HepG2 (cell line): ENCODE results near the gene LDLR. TPM values are rescaled to one million over a fixed set of nuclear protein-coding genes. Genes with fewer than 3 reads are reported as not detected.
A peak's percentile ranks its signal among the peaks of the same experiment; 100 is the strongest.

Experiments used
- HOXD1 ChIP-seq: sonication (generic); formaldehyde crosslinking; IDR thresholded peaks from 2 replicates; pipeline ENCODE4 v1.5.0; 2020; ENCODE audit warnings: missing genetic modification reagents
- KLF12 ChIP-seq: sonication (generic); formaldehyde crosslinking; IDR thresholded peaks from 2 replicates; pipeline ENCODE4 v1.4.0; 2020; ENCODE audit warnings: missing genetic modification reagents, borderline replicate concordance
- MEIS2 ChIP-seq: sonication (generic); formaldehyde crosslinking; IDR thresholded peaks from 2 replicates; pipeline ENCODE4 v1.9.0; 2021; ENCODE audit warnings: mild to moderate bottlenecking, missing genetic modification reagents
- PPARG ChIP-seq: conservative IDR thresholded peaks from 2 replicates; pipeline ENCODE4 v1.6.1; 2016; ENCODE audit warnings: missing biosample characterization, missing genetic modification reagents
- SP1 ChIP-seq, 2 experiments: fragments of 450-650 bp in 1 of 2; sonication (generic) in 1 of 2; formaldehyde crosslinking in 1 of 2; IDR thresholded peaks; 2 replicates each; pipeline versions ENCODE4 v1.4.0 to v1.6.1; 2016 to 2020; ENCODE audit warnings: missing genetic modification reagents in 1 of 2
- SRF ChIP-seq: IDR thresholded peaks from 2 replicates; pipeline ENCODE4 v1.6.1; 2011; ENCODE audit warnings: mild to moderate bottlenecking, low read depth, low read length, moderate library complexity
- ZFP82 ChIP-seq: sonication (generic); formaldehyde crosslinking; IDR thresholded peaks from 2 replicates; pipeline ENCODE4 v1.5.1; 2020; ENCODE audit warnings: mild to moderate bottlenecking, missing genetic modification reagents, borderline replicate concordance
- ZNF12 ChIP-seq: sonication (generic); formaldehyde crosslinking; IDR thresholded peaks from 2 replicates; pipeline ENCODE4 v1.5.0; 2020; ENCODE audit warnings: missing genetic modification reagents
- ZNF24 ChIP-seq: fragments of 450-650 bp; IDR thresholded peaks from 2 replicates; pipeline ENCODE4 v1.6.1; 2017; ENCODE audit warnings: antibody characterized with exemption, mild to moderate bottlenecking
- polyA plus RNA-seq, 8 experiments: library from polyadenylated mRNA; depleted of rRNA in 3 of 8; stranded (reverse) in 7 of 8; unstranded in 1 of 8; fragments of >200 nt; fragmentation: Illumina TruSeq in 4 of 8; extraction: Trizol in 4 of 8; gene quantifications; 2 replicates each; pipeline versions ENCODE4 v1.2.1 to v1.2.3, GENCODE V29; 2011 to 2016; ENCODE audit warnings: low read depth in 4 of 8, missing spikeins in 1 of 8, mixed read lengths in 1 of 8; ENCODE audit not compliant: insufficient read depth in 1 of 8
- total RNA-seq, 5 experiments: library from RNA; depleted of rRNA; stranded (reverse); fragments of >200 nt; fragmentation: Illumina TruSeq; extraction: Trizol; gene quantifications; 2 replicates each; pipeline ENCODE4 v1.2.3, GENCODE V29; 2016; ENCODE audit warnings: low read depth in 1 of 5
- TF ChIP-seq, protein P1 (sequence below): sonication (generic); formaldehyde crosslinking; IDR thresholded peaks from 2 replicates; pipeline ENCODE4 v1.8.0; 2022; ENCODE audit warnings: missing genetic modification reagents, mild to moderate bottlenecking, inconsistent platforms, borderline replicate concordance
- TF ChIP-seq, protein P2 (sequence below), 2 experiments: sonication (generic) in 1 of 2; formaldehyde crosslinking in 1 of 2; IDR thresholded peaks; 2 replicates each; pipeline versions ENCODE4 v1.4.0 to v1.6.1; 2016 to 2020; ENCODE audit warnings: borderline replicate concordance in 1 of 2, low read depth in 1 of 2, mild to moderate bottlenecking in 1 of 2, missing genetic modification reagents in 1 of 2
- TF ChIP-seq, protein P3 (sequence below): sonication (generic); formaldehyde crosslinking; IDR thresholded peaks from 2 replicates; pipeline ENCODE4 v1.8.0; 2022; ENCODE audit warnings: missing genetic modification reagents, mild to moderate bottlenecking, moderate library complexity, borderline replicate concordance
- TF ChIP-seq, protein P4 (sequence below): sonication (generic); formaldehyde crosslinking; IDR thresholded peaks from 2 replicates; pipeline ENCODE4 v1.4.0; 2020; ENCODE audit warnings: missing genetic modification reagents, borderline replicate concordance
- TF ChIP-seq, protein P5 (sequence below): IDR thresholded peaks from 2 replicates; pipeline ENCODE4 v1.6.1; 2016; ENCODE audit warnings: low read depth, borderline replicate concordance

The LDLR gene
- total and polyA plus RNA-seq, 2 of the 13 experiments (the other 11 are each of a cell fraction or from before 2014, with no cell fraction given), result 51.6 to 92.5 TPM

DNA sequence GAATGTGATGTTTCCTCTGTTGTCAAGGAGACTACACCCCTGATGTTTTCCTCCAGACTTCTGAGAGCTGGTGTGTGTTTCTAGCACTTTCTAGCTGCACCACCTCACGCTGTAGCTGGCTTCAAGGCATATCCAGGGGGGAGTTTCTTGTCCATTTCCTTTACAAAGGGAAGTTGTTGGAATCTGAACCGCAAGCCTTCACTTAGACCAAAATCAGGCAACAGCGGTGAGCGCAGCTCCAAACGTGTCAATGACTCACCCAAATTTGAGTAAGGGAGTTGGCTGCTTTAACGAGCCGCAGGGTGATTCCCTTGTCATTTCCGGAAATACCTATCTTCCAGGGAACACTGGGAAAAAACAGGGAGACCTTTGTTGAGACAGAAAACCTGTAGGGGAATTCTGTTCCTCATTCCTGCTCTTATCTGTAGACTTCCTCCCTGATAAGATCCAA is 2.5 kb downstream of the LDLR start (continued):
- TF ChIP-seq ZNF12 (no peak), MEIS2 (CRISPR knock-in tag) (0 out of 2 replicates have a peak, but pooled peaks have one; percentile 35), ZNF24 (0 out of 2 replicates have a peak, but pooled peaks have one; percentile 1), KLF12 (0 out of 2 replicates have a peak, but pooled peaks have one; percentile 47), SP1 (IDR thresholded peaks at IDR 0.05) (no peak), SP1 (CRISPR knock-in tag; IDR thresholded peaks at IDR 0.05) (no peak), SRF (no peak), HOXD1 (CRISPR knock-in tag) (0 out of 2 replicates have a peak, but pooled peaks have one; percentile 54), PPARG (CRISPR knock-in tag) (0 out of 2 replicates have a peak, but pooled peaks have one; percentile 20), ZFP82 (no peak)
- TF ChIP-seq, protein P1, sequence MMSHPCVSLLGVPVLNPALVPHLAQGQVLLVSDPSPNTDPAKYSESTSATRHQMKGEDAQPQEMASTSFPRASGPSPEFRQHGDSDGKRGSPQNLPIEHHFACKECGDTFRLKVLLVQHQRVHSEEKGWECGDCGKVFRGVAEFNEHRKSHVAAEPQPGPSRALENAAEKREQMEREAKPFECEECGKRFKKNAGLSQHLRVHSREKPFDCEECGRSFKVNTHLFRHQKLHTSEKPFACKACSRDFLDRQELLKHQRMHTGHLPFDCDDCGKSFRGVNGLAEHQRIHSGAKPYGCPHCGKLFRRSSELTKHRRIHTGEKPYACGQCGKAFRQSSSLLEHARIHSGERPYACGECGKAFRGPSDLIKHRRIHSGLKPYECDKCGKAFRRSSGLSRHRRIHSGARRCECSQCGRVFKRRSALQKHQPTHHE (CRISPR knock-in tag), result no peak
- TF ChIP-seq, protein P2, sequence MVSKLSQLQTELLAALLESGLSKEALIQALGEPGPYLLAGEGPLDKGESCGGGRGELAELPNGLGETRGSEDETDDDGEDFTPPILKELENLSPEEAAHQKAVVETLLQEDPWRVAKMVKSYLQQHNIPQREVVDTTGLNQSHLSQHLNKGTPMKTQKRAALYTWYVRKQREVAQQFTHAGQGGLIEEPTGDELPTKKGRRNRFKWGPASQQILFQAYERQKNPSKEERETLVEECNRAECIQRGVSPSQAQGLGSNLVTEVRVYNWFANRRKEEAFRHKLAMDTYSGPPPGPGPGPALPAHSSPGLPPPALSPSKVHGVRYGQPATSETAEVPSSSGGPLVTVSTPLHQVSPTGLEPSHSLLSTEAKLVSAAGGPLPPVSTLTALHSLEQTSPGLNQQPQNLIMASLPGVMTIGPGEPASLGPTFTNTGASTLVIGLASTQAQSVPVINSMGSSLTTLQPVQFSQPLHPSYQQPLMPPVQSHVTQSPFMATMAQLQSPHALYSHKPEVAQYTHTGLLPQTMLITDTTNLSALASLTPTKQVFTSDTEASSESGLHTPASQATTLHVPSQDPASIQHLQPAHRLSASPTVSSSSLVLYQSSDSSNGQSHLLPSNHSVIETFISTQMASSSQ (IDR thresholded peaks at IDR 0.05; ENCODE audit: low read depth), result no peak
- TF ChIP-seq, protein P2 (CRISPR knock-in tag; IDR thresholded peaks at IDR 0.05; ENCODE audit: borderline replicate concordance), result no peak
- TF ChIP-seq, protein P3, sequence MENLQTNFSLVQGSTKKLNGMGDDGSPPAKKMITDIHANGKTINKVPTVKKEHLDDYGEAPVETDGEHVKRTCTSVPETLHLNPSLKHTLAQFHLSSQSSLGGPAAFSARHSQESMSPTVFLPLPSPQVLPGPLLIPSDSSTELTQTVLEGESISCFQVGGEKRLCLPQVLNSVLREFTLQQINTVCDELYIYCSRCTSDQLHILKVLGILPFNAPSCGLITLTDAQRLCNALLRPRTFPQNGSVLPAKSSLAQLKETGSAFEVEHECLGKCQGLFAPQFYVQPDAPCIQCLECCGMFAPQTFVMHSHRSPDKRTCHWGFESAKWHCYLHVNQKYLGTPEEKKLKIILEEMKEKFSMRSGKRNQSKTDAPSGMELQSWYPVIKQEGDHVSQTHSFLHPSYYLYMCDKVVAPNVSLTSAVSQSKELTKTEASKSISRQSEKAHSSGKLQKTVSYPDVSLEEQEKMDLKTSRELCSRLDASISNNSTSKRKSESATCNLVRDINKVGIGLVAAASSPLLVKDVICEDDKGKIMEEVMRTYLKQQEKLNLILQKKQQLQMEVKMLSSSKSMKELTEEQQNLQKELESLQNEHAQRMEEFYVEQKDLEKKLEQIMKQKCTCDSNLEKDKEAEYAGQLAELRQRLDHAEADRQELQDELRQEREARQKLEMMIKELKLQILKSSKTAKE, result no peak; the same call in 1 of the 2 replicates
- TF ChIP-seq, protein P4, sequence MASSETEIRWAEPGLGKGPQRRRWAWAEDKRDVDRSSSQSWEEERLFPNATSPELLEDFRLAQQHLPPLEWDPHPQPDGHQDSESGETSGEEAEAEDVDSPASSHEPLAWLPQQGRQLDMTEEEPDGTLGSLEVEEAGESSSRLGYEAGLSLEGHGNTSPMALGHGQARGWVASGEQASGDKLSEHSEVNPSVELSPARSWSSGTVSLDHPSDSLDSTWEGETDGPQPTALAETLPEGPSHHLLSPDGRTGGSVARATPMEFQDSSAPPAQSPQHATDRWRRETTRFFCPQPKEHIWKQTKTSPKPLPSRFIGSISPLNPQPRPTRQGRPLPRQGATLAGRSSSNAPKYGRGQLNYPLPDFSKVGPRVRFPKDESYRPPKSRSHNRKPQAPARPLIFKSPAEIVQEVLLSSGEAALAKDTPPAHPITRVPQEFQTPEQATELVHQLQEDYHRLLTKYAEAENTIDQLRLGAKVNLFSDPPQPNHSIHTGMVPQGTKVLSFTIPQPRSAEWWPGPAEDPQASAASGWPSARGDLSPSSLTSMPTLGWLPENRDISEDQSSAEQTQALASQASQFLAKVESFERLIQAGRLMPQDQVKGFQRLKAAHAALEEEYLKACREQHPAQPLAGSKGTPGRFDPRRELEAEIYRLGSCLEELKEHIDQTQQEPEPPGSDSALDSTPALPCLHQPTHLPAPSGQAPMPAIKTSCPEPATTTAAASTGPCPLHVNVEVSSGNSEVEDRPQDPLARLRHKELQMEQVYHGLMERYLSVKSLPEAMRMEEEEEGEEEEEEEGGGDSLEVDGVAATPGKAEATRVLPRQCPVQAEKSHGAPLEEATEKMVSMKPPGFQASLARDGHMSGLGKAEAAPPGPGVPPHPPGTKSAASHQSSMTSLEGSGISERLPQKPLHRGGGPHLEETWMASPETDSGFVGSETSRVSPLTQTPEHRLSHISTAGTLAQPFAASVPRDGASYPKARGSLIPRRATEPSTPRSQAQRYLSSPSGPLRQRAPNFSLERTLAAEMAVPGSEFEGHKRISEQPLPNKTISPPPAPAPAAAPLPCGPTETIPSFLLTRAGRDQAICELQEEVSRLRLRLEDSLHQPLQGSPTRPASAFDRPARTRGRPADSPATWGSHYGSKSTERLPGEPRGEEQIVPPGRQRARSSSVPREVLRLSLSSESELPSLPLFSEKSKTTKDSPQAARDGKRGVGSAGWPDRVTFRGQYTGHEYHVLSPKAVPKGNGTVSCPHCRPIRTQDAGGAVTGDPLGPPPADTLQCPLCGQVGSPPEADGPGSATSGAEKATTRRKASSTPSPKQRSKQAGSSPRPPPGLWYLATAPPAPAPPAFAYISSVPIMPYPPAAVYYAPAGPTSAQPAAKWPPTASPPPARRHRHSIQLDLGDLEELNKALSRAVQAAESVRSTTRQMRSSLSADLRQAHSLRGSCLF (CRISPR knock-in tag), result 0 out of 2 replicates have a peak, but pooled peaks have one; percentile 34
- TF ChIP-seq, protein P5, sequence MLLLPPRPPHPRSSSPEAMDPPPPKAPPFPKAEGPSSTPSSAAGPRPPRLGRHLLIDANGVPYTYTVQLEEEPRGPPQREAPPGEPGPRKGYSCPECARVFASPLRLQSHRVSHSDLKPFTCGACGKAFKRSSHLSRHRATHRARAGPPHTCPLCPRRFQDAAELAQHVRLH (CRISPR knock-in tag), result no peak; the same call in 1 of the 2 replicates
